ENCODE measurements around the gene COL4A4. TPM values are rescaled to one million over a fixed set of nuclear protein-coding genes. Genes with fewer than 3 reads are reported as not detected.

COL4A4 gene
- total and polyA plus RNA-seq, 2 donors (not counting 1 experiment from before 2014, with no cell fraction given): 6.2 to 30.2 TPM

DNA sequence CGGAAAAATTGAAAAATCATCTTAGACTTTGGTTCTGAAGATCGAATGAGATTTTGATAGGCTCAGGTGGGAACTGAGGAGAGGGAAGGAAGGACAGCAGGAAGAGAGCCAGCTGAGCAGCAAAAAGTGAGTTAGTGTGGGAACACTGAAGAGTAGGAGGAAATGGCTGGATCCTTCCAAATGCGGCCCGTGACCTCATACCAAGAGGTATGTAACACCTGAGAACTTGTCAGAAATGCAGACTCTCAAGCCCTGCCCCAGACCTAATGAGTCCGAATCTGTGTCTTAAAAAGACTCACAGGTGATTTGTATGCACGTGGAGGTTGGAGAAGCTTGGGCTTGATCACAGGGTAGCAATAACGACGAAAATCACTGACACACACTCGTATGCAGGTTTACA, 42.4 kb upstream of the COL4A4 start:
- DNase-seq: no peak
- H4K20me1 ChIP-seq (ENCODE audit: control insufficient read depth, insufficient read depth, low read length, poor library complexity, severe bottlenecking): no peaks in the 10 kb centered on the region
- H3K36me3 ChIP-seq (replicated peaks in 1 of 2; ENCODE audit: control extremely low read depth in 1 of 2, control insufficient read depth in 1 of 2, extremely low read depth in 1 of 2, insufficient read depth in 2 of 2, low read length in 1 of 2): no peaks in the 10 kb centered on the region
- POLR2A ChIA-PET: no interaction called here
- H3K27me3 ChIP-seq (replicated peaks in 1 of 4; ENCODE audit: control extremely low read depth in 1 of 4, control insufficient read depth in 3 of 4, insufficient read depth in 4 of 4, low read length in 3 of 4): peaks cover 0 to 3% (median 0%) of the 10 kb centered on the region in 4 experiments
- no peaks in the 10 kb centered on the region for H3K9me3 Mint-ChIP-seq (ENCODE audit: insufficient read depth)
- H3K9me3 ChIP-seq (ENCODE audit: control extremely low read depth in 1 of 3, control insufficient read depth in 2 of 3, insufficient read depth in 1 of 3, low read length in 2 of 3): no peaks in the 10 kb centered on the region
- no peak overlapping the region for H3K4me2 ChIP-seq (replicated peaks; ENCODE audit: low read depth, low read length, poor library complexity, severe bottlenecking)
- H3K4me3 Mint-ChIP-seq: no peak overlapping the region
- H3K4me1 ChIP-seq (ENCODE audit: control insufficient read depth in 2 of 2, insufficient read depth in 2 of 2, low read length in 2 of 2): no peaks in the 10 kb centered on the region
- no peaks in the 10 kb centered on the region for H3K27me3 Mint-ChIP-seq
- H3K27ac ChIP-seq (ENCODE audit: low read length in 2 of 2): no peak overlapping the region
- H3K4me1 Mint-ChIP-seq: no peaks in the 10 kb centered on the region
- ATAC-seq (ENCODE audit: low read depth): no peak
- no peaks in the 10 kb centered on the region for H3K79me2 ChIP-seq (ENCODE audit: control insufficient read depth, insufficient read depth, low read length)
- no peak overlapping the region for H2AFZ ChIP-seq (ENCODE audit: insufficient read depth, low read depth, low read length, poor library complexity, severe bottlenecking)
- CTCF ChIA-PET: no interaction called here
- WGBS (ENCODE audit: insufficient coverage): 93% methylated on average over 5 of the region's 9 CpGs
- intact Hi-C loops (cut with micrococcal nuclease): no loop called here
- TF ChIP-seq EZH2 (IDR thresholded peaks at IDR 0.05; ENCODE audit: borderline replicate concordance, insufficient read depth, low read depth, low read length, poor library complexity, severe bottlenecking): no peak
- TF ChIP-seq, protein P1, sequence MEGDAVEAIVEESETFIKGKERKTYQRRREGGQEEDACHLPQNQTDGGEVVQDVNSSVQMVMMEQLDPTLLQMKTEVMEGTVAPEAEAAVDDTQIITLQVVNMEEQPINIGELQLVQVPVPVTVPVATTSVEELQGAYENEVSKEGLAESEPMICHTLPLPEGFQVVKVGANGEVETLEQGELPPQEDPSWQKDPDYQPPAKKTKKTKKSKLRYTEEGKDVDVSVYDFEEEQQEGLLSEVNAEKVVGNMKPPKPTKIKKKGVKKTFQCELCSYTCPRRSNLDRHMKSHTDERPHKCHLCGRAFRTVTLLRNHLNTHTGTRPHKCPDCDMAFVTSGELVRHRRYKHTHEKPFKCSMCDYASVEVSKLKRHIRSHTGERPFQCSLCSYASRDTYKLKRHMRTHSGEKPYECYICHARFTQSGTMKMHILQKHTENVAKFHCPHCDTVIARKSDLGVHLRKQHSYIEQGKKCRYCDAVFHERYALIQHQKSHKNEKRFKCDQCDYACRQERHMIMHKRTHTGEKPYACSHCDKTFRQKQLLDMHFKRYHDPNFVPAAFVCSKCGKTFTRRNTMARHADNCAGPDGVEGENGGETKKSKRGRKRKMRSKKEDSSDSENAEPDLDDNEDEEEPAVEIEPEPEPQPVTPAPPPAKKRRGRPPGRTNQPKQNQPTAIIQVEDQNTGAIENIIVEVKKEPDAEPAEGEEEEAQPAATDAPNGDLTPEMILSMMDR (IDR thresholded peaks at IDR 0.05): no peak
- no peak overlapping the region for H3K4me3 ChIP-seq (ENCODE audit: control extremely low read depth in 1 of 5, extremely low read depth in 1 of 5, insufficient read depth in 1 of 5, low read depth in 2 of 5, low read length in 4 of 5)
- H3K27ac Mint-ChIP-seq: no peak overlapping the region
- no peak overlapping the region for H3K9ac ChIP-seq (ENCODE audit: low read length)

DNA sequence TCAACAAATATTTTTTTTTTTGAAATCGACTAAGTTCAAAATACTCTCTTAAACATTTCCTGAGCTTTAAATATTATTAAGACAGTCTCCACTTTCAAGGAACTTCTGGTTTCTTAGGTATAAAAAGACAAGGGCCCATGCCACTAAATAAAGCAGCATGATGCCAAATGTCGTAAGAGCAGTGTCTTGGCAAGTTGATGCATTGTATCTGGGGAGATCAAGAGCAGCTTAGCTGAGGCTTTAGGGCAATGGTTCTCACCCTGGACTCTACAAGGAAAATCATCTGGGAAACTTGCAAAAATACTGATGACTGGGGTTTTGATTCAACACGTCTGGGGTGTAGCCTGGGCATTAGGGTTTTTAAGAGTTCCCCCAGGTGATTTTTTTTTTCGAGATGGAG, 41.7 kb upstream of the COL4A4 start:
- H3K4me1 ChIP-seq (ENCODE audit: control insufficient read depth in 2 of 2, insufficient read depth in 2 of 2, low read length in 2 of 2): no peaks in the 10 kb centered on the region
- Mint-ChIP-seq H3K4me3 (no peak overlapping the region), H3K27ac (no peak overlapping the region), H3K27me3 (no peaks in the 10 kb centered on the region), H3K9me3 (ENCODE audit: insufficient read depth) (no peaks in the 10 kb centered on the region), H3K4me1 (no peaks in the 10 kb centered on the region)
- WGBS (ENCODE audit: insufficient coverage): 93% methylated on average over 3 of the region's 4 CpGs
- no peak for DNase-seq
- POLR2A ChIA-PET: no interaction called here
- H3K27ac ChIP-seq (ENCODE audit: low read length in 2 of 2): no peak overlapping the region
- H4K20me1 ChIP-seq (ENCODE audit: control insufficient read depth, insufficient read depth, low read length, poor library complexity, severe bottlenecking): no peaks in the 10 kb centered on the region
- H3K36me3 ChIP-seq (replicated peaks in 1 of 2; ENCODE audit: control extremely low read depth in 1 of 2, control insufficient read depth in 1 of 2, extremely low read depth in 1 of 2, insufficient read depth in 2 of 2, low read length in 1 of 2): no peaks in the 10 kb centered on the region
- H3K79me2 ChIP-seq (ENCODE audit: control insufficient read depth, insufficient read depth, low read length): no peaks in the 10 kb centered on the region
- no peak overlapping the region for H3K4me2 ChIP-seq (replicated peaks; ENCODE audit: low read depth, low read length, poor library complexity, severe bottlenecking)
- TF ChIP-seq EZH2 (IDR thresholded peaks at IDR 0.05; ENCODE audit: borderline replicate concordance, insufficient read depth, low read depth, low read length, poor library complexity, severe bottlenecking): no peak
- TF ChIP-seq, protein P1 (IDR thresholded peaks at IDR 0.05): no peak
- no peak overlapping the region for H3K9ac ChIP-seq (ENCODE audit: low read length)
- no peak overlapping the region for H3K4me3 ChIP-seq (ENCODE audit: control extremely low read depth in 1 of 5, extremely low read depth in 1 of 5, insufficient read depth in 1 of 5, low read depth in 2 of 5, low read length in 4 of 5)
- no peaks in the 10 kb centered on the region for H3K9me3 ChIP-seq (ENCODE audit: control extremely low read depth in 1 of 3, control insufficient read depth in 2 of 3, insufficient read depth in 1 of 3, low read length in 2 of 3)
- no peak for ATAC-seq (ENCODE audit: low read depth)
- no peak overlapping the region for H2AFZ ChIP-seq (ENCODE audit: insufficient read depth, low read depth, low read length, poor library complexity, severe bottlenecking)
- intact Hi-C loops (cut with micrococcal nuclease): no loop called here
- peaks cover 0 to 3% (median 0%) of the 10 kb centered on the region in 4 experiments for H3K27me3 ChIP-seq (replicated peaks in 1 of 4; ENCODE audit: control extremely low read depth in 1 of 4, control insufficient read depth in 3 of 4, insufficient read depth in 4 of 4, low read length in 3 of 4)
- CTCF ChIA-PET: interaction anchor here (1.1 kb wide), 1 partner anchor 33 kb away, joined by 4 read pairs; no protein-coding TSS in a partner anchor

Measured in B cell (primary cell).